Stimulated activated naive B cell treated with anti-CD40 and anti-IgM and Interleukin-4, amounts not matched to agents 10 μg/mL and 1 μg/mL and 100 μg/mL, for 72 hours (primary cell): ENCODE data around the gene SERPINA4.

Experiments
- ATAC-seq, 2 donors: fragments of 150-1000 bp; cut with Tn5 transposase; replicated peaks; 2 replicates each; pipeline ENCODE4 v1.10.0; 2021; ENCODE audit warnings: moderate library complexity in 1 of 2
- DNase-seq: peaks from one replicate; pipeline ENCODE4 v3.0.0; 2021
- H3K27ac Mint-ChIP-seq: one replicate; pipeline ENCODE4 v1.8.0; 2022; ENCODE audit warnings: mild to moderate bottlenecking, mixed read lengths
- H3K27me3 Mint-ChIP-seq, 2 donors: one replicate each; pipeline ENCODE4 v1.8.0; 2022; ENCODE audit warnings: mixed read lengths in 2 of 2
- H3K36me3 Mint-ChIP-seq, 2 donors: one replicate each; pipeline ENCODE4 v1.8.0; 2022; ENCODE audit warnings: mixed read lengths in 2 of 2, mild to moderate bottlenecking in 1 of 2
- H3K4me1 Mint-ChIP-seq, 2 donors: one replicate each; pipeline ENCODE4 v1.8.0; 2022; ENCODE audit warnings: mixed read lengths in 2 of 2, mild to moderate bottlenecking in 1 of 2
- H3K4me3 Mint-ChIP-seq, 2 donors: one replicate each; pipeline ENCODE4 v1.8.0; 2022; ENCODE audit warnings: mild to moderate bottlenecking in 2 of 2, mixed read lengths in 2 of 2, moderate library complexity in 1 of 2
- H3K9me3 Mint-ChIP-seq, 2 donors: one replicate each; pipeline ENCODE4 v1.8.0; 2022; ENCODE audit warnings: mixed read lengths in 2 of 2, mild to moderate bottlenecking in 1 of 2

Gene SERPINA4

GRCh38 chr14:94560751-94561655 lies at the start of gene SERPINA4:
Gene SERPINA4 (plus strand): TSS chr14:94561442. CDS start chr14:94563483, 2,041 bp downstream.
- H3K27me3 Mint-ChIP-seq, result peaks cover 9 to 18% of the 10 kb centered on the region in 2 donors
- H3K36me3 Mint-ChIP-seq, result no peaks in the 10 kb centered on the region
- H3K27ac Mint-ChIP-seq, result no peak within 1 kb of the TSS
- no peaks in the 10 kb centered on the region for H3K4me1 Mint-ChIP-seq
- ATAC-seq (no peak), DNase-seq (no peak)
- H3K9me3 Mint-ChIP-seq, result peaks cover 5 to 11% of the 10 kb centered on the region in 2 donors
- H3K4me3 Mint-ChIP-seq, result no peak within 1 kb of the TSS

GRCh38 chr14:94514351-94514750 lies 46.9 kb upstream of the SERPINA4 start:
- H3K36me3 Mint-ChIP-seq, result no peaks in the 10 kb centered on the region
- no peak overlapping the region for H3K4me3 Mint-ChIP-seq
- peaks cover 0 to 5% of the 10 kb centered on the region in 2 donors for H3K27me3 Mint-ChIP-seq
- DNase-seq (no peak), ATAC-seq (no peak)
- H3K27ac Mint-ChIP-seq, result no peak overlapping the region
- H3K4me1 Mint-ChIP-seq, result no peaks in the 10 kb centered on the region
- peaks cover 6 to 7% of the 10 kb centered on the region in 2 donors for H3K9me3 Mint-ChIP-seq

- Mint-ChIP-seq H3K9me3 (peaks cover 14 to 15% of the 10 kb centered on the region in 2 donors), H3K36me3 (no peaks in the 10 kb centered on the region), H3K4me1 (no peaks in the 10 kb centered on the region), H3K27ac (no peak overlapping the region), H3K4me3 (no peak overlapping the region), H3K27me3 (peaks cover 0 to 5% of the 10 kb centered on the region in 2 donors)
- ATAC-seq, result no peak
- no peak for DNase-seq
Measured at GRCh38 chr14:94515426-94515825, 45.8 kb upstream of the SERPINA4 start.

GRCh38 chr14:94515856-94516255 lies 45.4 kb upstream of the SERPINA4 start:
- ATAC-seq (no peak), DNase-seq (no peak)
- Mint-ChIP-seq H3K4me1 (no peaks in the 10 kb centered on the region), H3K4me3 (no peak overlapping the region), H3K9me3 (peaks cover 14 to 15% of the 10 kb centered on the region in 2 donors), H3K27me3 (peaks cover 0 to 5% of the 10 kb centered on the region in 2 donors), H3K36me3 (no peaks in the 10 kb centered on the region), H3K27ac (no peak overlapping the region)

GRCh38 chr14:94517248-94517640 lies 44.0 kb upstream of the SERPINA4 start:
- no peak overlapping the region for H3K27ac Mint-ChIP-seq
- no peaks in the 10 kb centered on the region for H3K36me3 Mint-ChIP-seq
- H3K27me3 Mint-ChIP-seq, result peaks cover 0 to 5% of the 10 kb centered on the region in 2 donors
- DNase-seq, result no peak
- H3K4me3 Mint-ChIP-seq, result no peak overlapping the region
- no peak for ATAC-seq
- no peaks in the 10 kb centered on the region for H3K4me1 Mint-ChIP-seq
- peaks cover 14 to 15% of the 10 kb centered on the region in 2 donors for H3K9me3 Mint-ChIP-seq

GRCh38 chr14:94517641-94518257 lies 43.5 kb upstream of the SERPINA4 start:
- Mint-ChIP-seq H3K4me3 (no peak overlapping the region), H3K4me1 (no peaks in the 10 kb centered on the region), H3K27ac (no peak overlapping the region), H3K9me3 (peaks cover 14 to 15% of the 10 kb centered on the region in 2 donors), H3K27me3 (peaks cover 0 to 5% of the 10 kb centered on the region in 2 donors), H3K36me3 (no peaks in the 10 kb centered on the region)
- DNase-seq (no peak), ATAC-seq (no peak)

- H3K4me3 Mint-ChIP-seq, result no peak overlapping the region
- no peak overlapping the region for H3K27ac Mint-ChIP-seq
- no peaks in the 10 kb centered on the region for H3K4me1 Mint-ChIP-seq
- no peak for DNase-seq
- H3K9me3 Mint-ChIP-seq, result peaks cover 15% of the 10 kb centered on the region in 2 donors
- no peaks in the 10 kb centered on the region for H3K36me3 Mint-ChIP-seq
- peaks cover 9 to 18% of the 10 kb centered on the region in 2 donors for H3K27me3 Mint-ChIP-seq
- no peak for ATAC-seq
Measured at GRCh38 chr14:94521375-94522114, 39.7 kb upstream of the SERPINA4 start.

GRCh38 chr14:94522115-94522724 lies 39.0 kb upstream of the SERPINA4 start:
- Mint-ChIP-seq H3K4me1 (no peaks in the 10 kb centered on the region), H3K4me3 (no peak overlapping the region), H3K9me3 (peaks cover 15 to 20% of the 10 kb centered on the region in 2 donors), H3K36me3 (no peaks in the 10 kb centered on the region), H3K27me3 (peaks cover 11 to 22% of the 10 kb centered on the region in 2 donors), H3K27ac (no peak overlapping the region)
- DNase-seq (no peak), ATAC-seq (no peak)

- Mint-ChIP-seq H3K36me3 (no peaks in the 10 kb centered on the region), H3K27me3 (peaks cover 17 to 24% of the 10 kb centered on the region in 2 donors), H3K4me3 (no peak overlapping the region), H3K9me3 (peaks cover 15 to 20% of the 10 kb centered on the region in 2 donors), H3K4me1 (no peaks in the 10 kb centered on the region), H3K27ac (no peak overlapping the region)
- ATAC-seq, result no peak
- no peak for DNase-seq
Measured at GRCh38 chr14:94523265-94523664, 38.0 kb upstream of the SERPINA4 start.

- Mint-ChIP-seq H3K27ac (no peak overlapping the region), H3K4me1 (no peaks in the 10 kb centered on the region)
Measured at GRCh38 chr14:94524093-94524492, 37.1 kb upstream of the SERPINA4 start.

GRCh38 chr14:94531187-94531586 lies 30.1 kb upstream of the SERPINA4 start:
- H3K4me3 Mint-ChIP-seq, result no peak overlapping the region
- H3K27ac Mint-ChIP-seq, result no peak overlapping the region
- peaks cover 2 to 5% of the 10 kb centered on the region in 2 donors for H3K9me3 Mint-ChIP-seq
- DNase-seq (no peak), ATAC-seq (no peak)
- H3K4me1 Mint-ChIP-seq, result no peaks in the 10 kb centered on the region
- H3K36me3 Mint-ChIP-seq, result no peaks in the 10 kb centered on the region
- H3K27me3 Mint-ChIP-seq, result peaks cover 8 to 12% of the 10 kb centered on the region in 2 donors

More at GRCh38 chr14:94524093-94524492, 37.1 kb upstream of the SERPINA4 start:
- Mint-ChIP-seq H3K4me3 (no peak overlapping the region), H3K36me3 (no peaks in the 10 kb centered on the region), H3K27me3 (peaks cover 17 to 24% of the 10 kb centered on the region in 2 donors), H3K9me3 (peaks cover 12 to 15% of the 10 kb centered on the region in 2 donors)
- DNase-seq, result no peak
- ATAC-seq, result no peak

GRCh38 chr14:94532447-94532846 lies 28.8 kb upstream of the SERPINA4 start:
- Mint-ChIP-seq H3K9me3 (peaks cover 0 to 3% of the 10 kb centered on the region in 2 donors), H3K4me3 (no peak overlapping the region), H3K27ac (no peak overlapping the region), H3K4me1 (no peaks in the 10 kb centered on the region), H3K27me3 (peaks cover 0 to 8% of the 10 kb centered on the region in 2 donors), H3K36me3 (no peaks in the 10 kb centered on the region)
- ATAC-seq (no peak), DNase-seq (no peak)

GRCh38 chr14:94535506-94535905 lies 25.7 kb upstream of the SERPINA4 start:
- Mint-ChIP-seq H3K4me1 (no peaks in the 10 kb centered on the region), H3K9me3 (peaks cover 4 to 5% of the 10 kb centered on the region in 2 donors), H3K36me3 (no peaks in the 10 kb centered on the region), H3K4me3 (no peak overlapping the region), H3K27me3 (peaks cover 10 to 16% of the 10 kb centered on the region in 2 donors), H3K27ac (no peak overlapping the region)
- no peak for ATAC-seq
- DNase-seq, result no peak

GRCh38 chr14:94536836-94537235 lies 24.4 kb upstream of the SERPINA4 start:
- H3K27me3 Mint-ChIP-seq, result peaks cover 14 to 16% of the 10 kb centered on the region in 2 donors
- H3K4me1 Mint-ChIP-seq, result no peaks in the 10 kb centered on the region
- H3K4me3 Mint-ChIP-seq, result no peak overlapping the region
- ATAC-seq, result peak in 1 of 2 donors; percentile 22
- H3K9me3 Mint-ChIP-seq, result peaks cover 4 to 5% of the 10 kb centered on the region in 2 donors
- no peaks in the 10 kb centered on the region for H3K36me3 Mint-ChIP-seq
- no peak overlapping the region for H3K27ac Mint-ChIP-seq
- DNase-seq, result no peak
